Ascending aorta (tissue), 2 donors: Measurements from ENCODE around the gene KIF17. TPM values are rescaled to one million over a fixed set of nuclear protein-coding genes. Genes with fewer than 3 reads are reported as not detected.
"Not testable (repeated sequence)": the region's sequence is repeated elsewhere in the genome, so short reads cannot be mapped to it uniquely, and the experiment has no call there.

Experiments
- DNase-seq, 2 donors: peaks; one replicate each; pipeline ENCODE4 v3.0.0-alpha.2; 2019; ENCODE audit warnings: low spot score in 2 of 2
- H3K27ac ChIP-seq, 2 donors: fragments of 200-600 bp; sonication (generic); one replicate each; pipeline ENCODE4 v1.5.1; 2016 to 2017; ENCODE audit warnings: mild to moderate bottlenecking in 1 of 2
- H3K27me3 ChIP-seq: fragments of 200-600 bp; sonication (generic); one replicate; pipeline ENCODE4 v1.5.1; 2017
- H3K36me3 ChIP-seq, 2 donors: fragments of 200-600 bp; sonication (generic); one replicate each; pipeline ENCODE4 v1.5.1; 2016
- H3K4me1 ChIP-seq, 2 donors: fragments of 200-600 bp; sonication (generic); one replicate each; pipeline ENCODE4 v1.5.1; 2016 to 2017; ENCODE audit warnings: mild to moderate bottlenecking in 1 of 2
- H3K4me3 ChIP-seq, 2 donors: fragments of 200-600 bp; sonication (generic); one replicate each; pipeline ENCODE4 v1.5.1; 2016 to 2017; ENCODE audit warnings: mild to moderate bottlenecking in 1 of 2
- H3K9me3 ChIP-seq, 2 donors: fragments of 200-600 bp; sonication (generic); one replicate each; pipeline ENCODE4 v1.5.1; 2016
- CTCF ChIP-seq, 3 experiments: fragments of 200-600 bp in 2 of 3; fragments of 450-650 bp in 1 of 3; sonication (generic) in 2 of 3; IDR thresholded peaks; one replicate each; pipeline ENCODE4 v1.5.1; 2016 to 2019; ENCODE audit warnings: antibody characterized with exemption in 3 of 3, mild to moderate bottlenecking in 1 of 3, moderate library complexity in 1 of 3
- intact Hi-C: fragments of 100-400 bp; cut with DNase I; formaldehyde crosslinking; loops from one replicate; pipeline ENCODE4 v1.15.1; 2023
- total RNA-seq: library from RNA; depleted of rRNA; stranded (reverse); fragments of >200 nt; gene quantifications from one replicate; pipeline ENCODE4 v1.1.0, GENCODE V29; 2016

The KIF17 gene
- total RNA-seq, 1 donor from 2014 or later: 18.5 TPM

- Histone ChIP-seq H3K36me3 (no peaks in the 10 kb centered on the region), H3K4me1 (no peaks in the 10 kb centered on the region), H3K27me3 (no peaks in the 10 kb centered on the region), H3K27ac (no peak overlapping the region), H3K9me3 (no peaks in the 10 kb centered on the region), H3K4me3 (no peak overlapping the region)
- no peak for DNase-seq
- TF ChIP-seq CTCF (IDR thresholded peaks at IDR 0.05): no peak
- intact Hi-C loops: no loop called here
Measured at GRCh38 chr1:20680269-20680668, 37.5 kb downstream of the KIF17 start.

- intact Hi-C loops: no loop called here
- Histone ChIP-seq H3K36me3 (no peaks in the 10 kb centered on the region), H3K27me3 (no peaks in the 10 kb centered on the region), H3K4me1 (no peaks in the 10 kb centered on the region), H3K27ac (no peak overlapping the region), H3K9me3 (no peaks in the 10 kb centered on the region), H3K4me3 (no peak overlapping the region)
- DNase-seq: no peak
- no peak for TF ChIP-seq CTCF (IDR thresholded peaks at IDR 0.05)
Measured at GRCh38 chr1:20678599-20678998, 39.2 kb downstream of the KIF17 start.

- H3K36me3 ChIP-seq, intact Hi-C loops, DNase-seq, H3K27ac ChIP-seq, H3K4me1 ChIP-seq, H3K27me3 ChIP-seq, H3K9me3 ChIP-seq, H3K4me3 ChIP-seq: not testable (repeated sequence)
Measured at GRCh38 chr1:20673626-20674025, 44.2 kb downstream of the KIF17 start.

GRCh38 chr1:20672265-20672632, 45.6 kb downstream of the KIF17 start:
- Histone ChIP-seq H3K4me3 (no peak overlapping the region), H3K27me3 (no peaks in the 10 kb centered on the region), H3K4me1 (no peaks in the 10 kb centered on the region), H3K9me3 (no peaks in the 10 kb centered on the region), H3K36me3 (no peaks in the 10 kb centered on the region), H3K27ac (no peak overlapping the region)
- DNase-seq: no peak
- TF ChIP-seq CTCF (IDR thresholded peaks at IDR 0.05): no peak
- intact Hi-C loops: no loop called here

- intact Hi-C loops: no loop called here
Measured at GRCh38 chr1:20670936-20671335, 46.9 kb downstream of the KIF17 start.

GRCh38 chr1:20668581-20668980, 49.2 kb downstream of the KIF17 start:
- no peak for TF ChIP-seq CTCF (IDR thresholded peaks at IDR 0.05)
- no peaks in the 10 kb centered on the region for H3K4me1 ChIP-seq
- no peaks in the 10 kb centered on the region for H3K27me3 ChIP-seq
- intact Hi-C loops: no loop called here
- no peak for DNase-seq
- H3K27ac ChIP-seq: no peak overlapping the region
- H3K4me3 ChIP-seq: no peak overlapping the region
- H3K9me3 ChIP-seq: no peaks in the 10 kb centered on the region
- H3K36me3 ChIP-seq: no peaks in the 10 kb centered on the region

More at GRCh38 chr1:20670936-20671335, 46.9 kb downstream of the KIF17 start:
- Histone ChIP-seq H3K36me3 (no peaks in the 10 kb centered on the region), H3K27ac (no peak overlapping the region), H3K4me3 (no peak overlapping the region), H3K27me3 (no peaks in the 10 kb centered on the region), H3K9me3 (no peaks in the 10 kb centered on the region), H3K4me1 (no peaks in the 10 kb centered on the region)
- no peak for DNase-seq
- TF ChIP-seq CTCF (IDR thresholded peaks at IDR 0.05): no peak
